Stomach (tissue), 9 donors: ENCODE data around the gene ARL4D. TPM values are rescaled to one million over a fixed set of nuclear protein-coding genes. Genes with fewer than 3 reads are reported as not detected.

ENCODE experiments used
- DNase-seq, 2 donors: peaks; one replicate each; pipeline versions ENCODE4 v3.0.0 to v3.0.0-alpha.2; 2013 to 2019
- H3K27ac ChIP-seq, 5 donors: fragments of 200-600 bp in 4 of 5; sonication (generic) in 4 of 5; one replicate each; pipeline ENCODE4 v1.5.1; 2013 to 2019; ENCODE audit warnings: mild to moderate bottlenecking in 1 of 5, moderate library complexity in 1 of 5
- H3K27me3 ChIP-seq, 3 donors: fragments of 200-600 bp; sonication (generic); one replicate each; pipeline ENCODE4 v1.5.1; 2017 to 2019; ENCODE audit warnings: mixed run types in 1 of 3
- H3K36me3 ChIP-seq, 4 donors: fragments of 200-600 bp; sonication (generic); 1 replicate in 3 of 4; 2 replicates in 1 of 4; pipeline ENCODE4 v1.5.1; 2016 to 2019
- H3K4me1 ChIP-seq, 4 donors: fragments of 200-600 bp; sonication (generic); one replicate each; pipeline ENCODE4 v1.5.1; 2016 to 2019
- H3K4me3 ChIP-seq, 4 donors: fragments of 200-600 bp; sonication (generic) in 3 of 4; one replicate each; pipeline ENCODE4 v1.5.1; 2016 to 2019; ENCODE audit warnings: mild to moderate bottlenecking in 1 of 4
- H3K9me3 ChIP-seq, 4 donors: fragments of 200-600 bp; sonication (generic); one replicate each; pipeline ENCODE4 v1.5.1; 2016 to 2019
- CTCF ChIP-seq, 7 experiments: fragments of 450-650 bp in 4 of 7; fragments of 200-600 bp in 3 of 7; sonication (generic) in 3 of 7; IDR thresholded peaks; one replicate each; pipeline ENCODE4 v1.5.1; 2016 to 2019; ENCODE audit warnings: antibody characterized with exemption in 7 of 7, control low read depth in 2 of 7, mild to moderate bottlenecking in 1 of 7
- EP300 ChIP-seq: sonication (generic); formaldehyde crosslinking; IDR thresholded peaks from one replicate; pipeline ENCODE4 v1.6.1; 2017; ENCODE audit warnings: antibody characterized with exemption
- POLR2A ChIP-seq, 4 donors: fragments of 450-650 bp; IDR thresholded peaks; one replicate each; pipeline ENCODE4 v1.6.1; 2016; ENCODE audit warnings: antibody characterized with exemption in 4 of 4, control low read depth in 2 of 4, mild to moderate bottlenecking in 1 of 4, moderate library complexity in 1 of 4
- POLR2AphosphoS5 ChIP-seq, 3 donors: sonication (generic); formaldehyde crosslinking; IDR thresholded peaks; one replicate each; pipeline ENCODE4 v1.6.1; 2016; ENCODE audit warnings: antibody characterized with exemption in 3 of 3
- WGBS, 5 donors: extraction: QIAGEN DNeasy Blood & Tissue Kit in 3 of 5; methylation state at CpG; one replicate each; pipeline versions ENCODE4 v1.1.5 to v1.1.7; 2013 to 2018; 5-methylcytosine and 5-hydroxymethylcytosine counted together
- intact Hi-C: fragments of 100-400 bp; cut with DNase I; formaldehyde crosslinking; loops from one replicate; pipeline ENCODE4 v1.15.1; 2023; ENCODE audit warnings: low total_unique reads
- polyA plus RNA-seq, 3 donors: library from polyadenylated mRNA; stranded (reverse); fragments of 200-250 nt; gene quantifications; one replicate each; pipeline ENCODE4 v1.2.3, GENCODE V29; 2013
- total RNA-seq, 5 donors: library from RNA; depleted of rRNA; stranded (reverse); fragments of >200 nt; gene quantifications; one replicate each; pipeline versions ENCODE4 v1.1.0 to v1.2.3, GENCODE V29; 2014 to 2016
- donor health status: healthy with polysubstance abuse.
- donor health status: Bipolar disorder and iron deficiency.
- donor health status: healthy.

Gene ARL4D
- total and polyA plus RNA-seq, 8 donors: 2.3 to 60.7 (median 9.8) TPM; not detected in 1

GRCh38 chr17:43439041-43439440, 40.2 kb downstream of the ARL4D start:
- TF ChIP-seq POLR2A (IDR thresholded peaks at IDR 0.05) (no peak), EP300 (no peak), CTCF (IDR thresholded peaks at IDR 0.05) (no peak), POLR2AphosphoS5 (IDR thresholded peaks at IDR 0.05) (no peak)
- intact Hi-C loops: no loop called here
- Histone ChIP-seq H3K9me3 (no peaks in the 10 kb centered on the region), H3K27me3 (no peaks in the 10 kb centered on the region), H3K36me3 (no peaks in the 10 kb centered on the region), H3K27ac (no peak overlapping the region), H3K4me3 (no peak overlapping the region), H3K4me1 (peaks cover 0 to 14% (median 8%) of the 10 kb centered on the region in 4 donors)
- WGBS, 5 donors: 69 to 78% (median 75%) methylated on average over 1 of the region's 1 CpG
- DNase-seq: peak in 1 of 2 donors; percentile 62

DNA sequence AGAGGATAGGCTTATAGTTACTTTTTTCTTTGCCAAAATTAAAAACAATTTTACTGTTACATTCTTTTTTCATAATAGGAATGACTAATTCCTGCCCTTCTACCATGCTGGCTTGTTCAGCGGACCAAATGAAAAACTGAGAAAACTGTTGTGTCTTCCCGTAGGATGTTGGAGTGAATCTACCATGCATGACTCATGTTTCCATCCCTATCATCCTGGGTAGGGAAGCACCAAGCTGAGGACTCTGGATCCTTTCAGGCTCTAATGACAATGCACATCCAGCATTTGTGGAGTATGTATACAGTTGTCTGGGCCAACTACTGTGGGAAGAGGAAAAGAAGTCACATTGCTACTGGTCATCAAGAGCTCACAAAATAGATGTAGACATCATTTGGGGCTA, 43.9 kb downstream of the ARL4D start:
- DNase-seq: no peak
- Histone ChIP-seq H3K4me3 (no peak overlapping the region), H3K4me1 (peaks cover 0 to 6% (median 0%) of the 10 kb centered on the region in 4 donors), H3K27ac (no peak overlapping the region), H3K27me3 (no peaks in the 10 kb centered on the region), H3K36me3 (no peaks in the 10 kb centered on the region), H3K9me3 (no peaks in the 10 kb centered on the region)
- TF ChIP-seq EP300 (no peak), POLR2AphosphoS5 (IDR thresholded peaks at IDR 0.05) (no peak), POLR2A (IDR thresholded peaks at IDR 0.05) (no peak), CTCF (IDR thresholded peaks at IDR 0.05) (no peak)
- WGBS, 5 donors: 33 to 92% (median 82%) methylated on average over 2 of the region's 2 CpGs
- intact Hi-C loops: no loop called here

- H3K36me3 ChIP-seq: no peaks in the 10 kb centered on the region
These were observed 44.6 kb downstream of the ARL4D start for GRCh38 chr17:43443381-43443780.

DNA sequence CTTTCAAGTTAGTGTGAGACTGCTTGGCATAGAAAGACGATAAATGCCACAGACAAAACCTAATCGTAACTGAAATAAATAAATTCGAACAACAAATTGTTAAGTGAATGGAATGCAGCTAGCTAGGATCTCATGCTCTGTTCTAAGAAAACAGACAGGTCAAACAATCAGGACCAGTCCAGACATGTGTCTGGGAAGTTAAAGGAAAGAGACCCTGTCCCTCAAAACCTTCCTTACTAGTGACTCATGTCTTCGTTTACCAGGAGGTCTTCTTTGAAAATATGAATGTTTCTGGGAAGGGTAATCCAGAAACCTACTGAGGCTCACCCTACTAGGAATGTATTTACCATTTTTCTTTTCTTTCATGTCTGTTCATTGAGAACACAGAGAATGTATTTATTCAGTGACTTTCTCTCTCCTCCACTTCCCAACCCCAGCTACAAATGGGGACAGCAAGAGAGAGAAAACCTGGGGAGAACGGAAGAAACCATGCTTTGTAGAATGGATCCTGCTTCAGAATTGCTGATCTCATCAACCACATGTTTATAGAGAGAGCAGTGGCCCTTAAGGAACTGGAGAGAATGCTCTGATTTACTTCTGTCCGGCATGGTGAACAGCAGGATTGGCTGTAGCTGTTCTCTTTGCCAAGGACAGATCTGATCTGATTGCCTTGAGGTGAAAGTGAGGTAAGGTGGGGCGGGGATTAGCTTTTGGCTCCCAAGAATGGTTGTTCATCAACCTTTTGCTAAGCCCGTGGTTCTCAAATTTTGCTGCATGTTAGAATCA, 45.6 kb downstream of the ARL4D start:
- no peak for TF ChIP-seq POLR2A (IDR thresholded peaks at IDR 0.05)
- TF ChIP-seq POLR2AphosphoS5 (IDR thresholded peaks at IDR 0.05): no peak
- no peak for TF ChIP-seq EP300
- no peak for TF ChIP-seq CTCF (IDR thresholded peaks at IDR 0.05)
- H3K27me3 ChIP-seq: no peaks in the 10 kb centered on the region
- no peak for DNase-seq
- H3K4me3 ChIP-seq: no peak overlapping the region
- no peak overlapping the region for H3K27ac ChIP-seq
- H3K4me1 ChIP-seq: peaks cover 0 to 5% (median 3%) of the 10 kb centered on the region in 4 donors
- WGBS, 5 donors: 40 to 62% (median 53%) methylated on average over 8 of the region's 8 CpGs
- H3K36me3 ChIP-seq: no peaks in the 10 kb centered on the region
- H3K9me3 ChIP-seq: no peaks in the 10 kb centered on the region
- intact Hi-C loops: no loop called here

More at GRCh38 chr17:43443381-43443780, 44.6 kb downstream of the ARL4D start:
- no peak for TF ChIP-seq POLR2AphosphoS5 (IDR thresholded peaks at IDR 0.05)
- TF ChIP-seq CTCF (IDR thresholded peaks at IDR 0.05): no peak
- TF ChIP-seq EP300: no peak
- no peak for TF ChIP-seq POLR2A (IDR thresholded peaks at IDR 0.05)
- Histone ChIP-seq H3K9me3 (no peaks in the 10 kb centered on the region), H3K4me1 (peaks cover 0 to 2% (median 0%) of the 10 kb centered on the region in 4 donors), H3K27me3 (no peaks in the 10 kb centered on the region), H3K27ac (no peak overlapping the region), H3K4me3 (no peak overlapping the region)
- intact Hi-C loops: no loop called here
- 88 to 95% (median 90%) methylated on average over 3 of the region's 3 CpGs for WGBS, 5 donors
- DNase-seq: no peak
